Stimulated activated CD8-positive, alpha-beta memory T cell treated with anti-CD3 and anti-CD28 coated beads, Interleukin-4, amount 100 ng/mL, for 1 hour (primary cell): Measurements from ENCODE around the gene JCAD.
"Not testable (repeated sequence)": the region's sequence is repeated elsewhere in the genome, so short reads cannot be mapped to it uniquely, and the experiment has no call there.

Experiments
- DNase-seq, 2 donors: peaks; one replicate each; pipeline ENCODE4 v3.0.0-alpha.2; 2020; ENCODE audit warnings: low read depth in 2 of 2, low spot score in 1 of 2

The JCAD gene

DNA sequence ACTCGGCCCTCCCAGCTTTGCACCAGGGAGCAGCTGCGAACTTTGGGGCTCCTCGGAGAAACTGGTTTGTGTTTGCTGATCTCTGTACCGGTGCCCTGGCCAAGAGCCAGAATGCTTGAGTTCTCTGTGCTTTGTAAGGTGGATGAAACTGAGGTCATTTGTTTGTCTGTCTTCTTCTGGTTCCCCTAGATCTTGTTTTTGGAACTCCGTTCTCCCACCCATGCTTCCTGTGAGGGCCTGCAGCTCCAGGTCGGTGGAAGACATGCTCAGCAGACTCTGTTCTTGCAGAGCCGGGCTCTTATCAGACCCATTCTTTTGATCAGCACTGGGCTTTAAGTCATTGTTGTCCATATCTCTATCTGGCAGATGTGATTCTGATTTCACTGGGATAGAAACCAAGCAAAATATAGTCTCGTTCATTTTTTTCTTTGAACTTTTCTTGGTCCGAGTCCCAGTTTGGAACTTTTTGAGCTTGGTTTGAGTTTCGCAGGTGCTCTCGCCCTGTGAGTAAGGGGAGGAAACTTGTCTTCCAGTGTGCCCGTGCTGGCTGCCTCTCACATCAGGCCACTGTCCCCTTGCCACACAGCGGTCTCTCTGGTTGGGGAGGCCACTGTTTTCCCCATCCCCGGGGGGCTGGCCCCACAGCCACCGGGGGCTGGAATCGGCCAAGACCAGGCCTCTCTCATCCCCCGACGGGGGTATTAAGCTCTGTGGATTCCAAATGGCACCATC lies 31.2 kb downstream of the JCAD start:
- no peak for DNase-seq

GRCh38 chr10:30027057-30028005 lies 32.1 kb downstream of the JCAD start:
- DNase-seq = peak; percentile 55 to 73

- no peak for DNase-seq
Observed at GRCh38 chr10:30026578-30026977, 32.8 kb downstream of the JCAD start.

DNA sequence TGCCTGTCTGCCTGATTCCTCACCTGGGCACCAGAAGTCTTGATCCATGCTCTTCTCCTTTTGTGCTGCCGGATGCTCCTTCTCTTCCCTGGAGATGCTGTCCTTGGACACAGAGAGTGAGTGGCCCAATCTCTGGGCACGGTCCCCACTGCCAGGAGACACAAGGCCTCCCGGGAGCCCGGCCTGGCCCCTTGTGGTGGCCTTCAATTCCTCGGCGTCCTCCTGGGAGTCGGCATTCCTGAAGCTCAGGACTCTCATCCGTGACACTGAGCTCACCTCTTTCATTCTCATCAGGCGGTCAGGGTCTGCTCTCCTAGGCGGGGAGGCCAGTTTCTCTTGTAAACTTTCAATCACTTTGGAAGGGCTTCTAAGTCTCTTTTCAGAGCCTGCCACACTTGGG lies 33.3 kb downstream of the JCAD start:
- no peak for DNase-seq

DNA sequence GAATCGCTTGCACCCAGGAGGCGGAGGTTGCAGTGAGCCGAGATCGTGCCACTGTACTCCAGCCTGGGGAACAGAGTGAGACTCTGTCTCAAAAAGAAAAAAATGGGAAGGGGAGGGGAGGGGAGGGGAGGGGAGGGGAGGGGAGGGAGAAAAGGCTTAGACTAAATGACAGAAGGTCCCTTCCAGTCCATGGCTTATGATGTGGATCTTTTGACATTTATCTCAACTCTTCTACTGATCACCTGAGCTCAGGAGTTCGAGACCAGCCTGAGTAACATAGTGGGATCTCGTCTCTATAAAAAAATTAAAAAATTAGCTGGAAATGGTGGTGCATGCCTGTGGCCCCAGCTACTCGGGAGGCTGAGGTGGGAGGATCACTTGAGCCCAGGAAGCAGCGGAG lies 34.0 kb downstream of the JCAD start:
- DNase-seq = not testable (repeated sequence)

GRCh38 chr10:30022590-30022989 lies 36.8 kb downstream of the JCAD start:
- no peak for DNase-seq

- no peak for DNase-seq
Observed at GRCh38 chr10:30019468-30019867, 39.9 kb downstream of the JCAD start.

DNA sequence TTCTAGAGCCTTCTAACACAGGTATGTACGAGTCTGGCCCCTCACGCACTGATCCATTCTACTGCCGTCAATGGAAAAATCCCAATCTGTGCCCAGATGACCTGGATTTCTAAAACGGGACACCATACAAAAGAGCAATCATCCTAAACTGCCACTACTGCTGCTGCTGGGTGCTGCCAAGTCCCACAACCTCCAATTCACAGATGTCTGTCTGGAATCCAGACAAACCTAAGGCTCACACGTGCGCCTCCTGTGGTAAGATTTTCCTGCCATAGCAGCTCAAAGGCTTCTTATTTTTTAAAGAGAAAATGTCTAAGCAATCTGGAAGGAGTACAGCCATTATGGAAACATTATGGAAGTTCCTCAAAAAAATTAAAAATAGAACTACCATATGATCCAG lies 40.9 kb downstream of the JCAD start:
- DNase-seq = no peak

GRCh38 chr10:30017966-30018365 lies 41.4 kb downstream of the JCAD start:
- DNase-seq = no peak

DNA sequence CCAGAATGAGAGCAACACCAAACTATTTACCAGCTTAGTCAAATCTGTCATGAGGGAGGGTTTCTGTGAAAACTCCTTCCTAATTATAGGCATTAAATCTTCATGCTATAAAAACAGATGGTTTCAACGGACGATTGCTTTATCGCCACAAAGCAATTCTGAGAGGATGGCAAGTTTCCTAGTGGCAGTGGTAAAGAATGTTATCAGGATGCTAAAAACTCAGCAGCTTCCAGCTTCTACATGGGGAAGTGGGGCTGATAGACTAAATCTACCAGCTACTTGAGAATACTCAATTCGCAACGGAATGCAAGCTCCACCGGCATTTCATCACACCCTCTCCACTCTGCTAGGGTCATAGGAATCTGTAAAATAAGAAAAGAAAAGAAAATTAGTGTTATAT lies 41.8 kb downstream of the JCAD start:
- DNase-seq = no peak

DNA sequence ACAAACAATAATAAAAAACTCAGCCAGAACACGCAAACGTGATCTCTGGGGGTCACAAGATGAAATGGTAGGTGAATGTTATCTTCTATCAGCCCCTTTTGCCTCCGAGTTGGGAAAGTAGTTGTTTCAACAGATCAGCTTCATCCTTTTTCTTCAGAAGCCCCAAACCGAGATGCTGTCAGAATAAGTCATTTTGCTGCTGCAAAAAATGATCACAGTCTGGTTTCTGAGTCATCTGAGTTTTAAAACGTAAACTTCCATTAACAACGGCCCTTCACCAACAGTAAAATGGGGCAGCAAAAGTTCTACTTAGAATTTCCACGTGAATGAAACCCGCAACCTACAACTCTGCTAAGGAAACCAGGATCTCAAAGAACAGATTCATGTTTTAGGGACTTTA lies 44.9 kb downstream of the JCAD start:
- no peak for DNase-seq

DNA sequence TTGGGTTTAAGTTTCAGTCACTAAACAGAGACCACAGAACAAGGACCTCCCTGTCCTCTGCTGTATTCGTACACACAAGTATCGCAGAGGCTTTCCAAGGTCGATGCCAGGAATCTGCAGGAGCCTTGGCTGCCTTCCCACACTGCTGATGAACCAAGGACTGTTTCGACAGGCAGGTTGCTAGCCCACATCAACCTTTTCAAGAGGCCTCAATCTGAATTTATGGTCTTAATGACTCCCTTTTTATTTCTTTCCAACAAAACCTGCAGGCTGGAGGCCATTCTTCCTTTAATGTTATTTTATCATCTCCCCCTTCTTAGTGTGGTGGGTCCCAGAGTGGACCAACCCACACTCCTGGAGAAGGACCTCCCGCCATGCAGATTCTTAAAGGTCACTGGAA lies 45.6 kb downstream of the JCAD start:
- DNase-seq = no peak

GRCh38 chr10:30011956-30012647 lies 47.3 kb downstream of the JCAD start:
- DNase-seq = no peak

DNA sequence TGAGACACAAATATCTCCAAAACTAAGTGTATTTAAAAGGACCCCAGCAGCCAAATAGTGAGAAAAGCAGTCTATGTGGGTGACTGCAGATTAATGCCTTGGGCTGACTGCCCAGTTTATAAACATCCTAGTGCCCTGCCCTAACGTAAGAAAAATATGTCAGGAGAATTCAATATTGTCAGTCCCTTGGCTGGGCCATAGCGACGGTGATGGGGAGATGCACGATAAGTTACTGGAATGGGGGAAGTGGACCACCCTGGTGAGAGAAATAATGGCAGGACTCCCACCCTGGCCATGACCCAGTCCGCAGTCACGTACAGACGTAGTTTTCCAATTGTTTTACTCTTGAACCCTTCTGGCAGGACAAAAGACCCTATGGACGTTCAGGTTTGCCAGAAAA lies 48.0 kb downstream of the JCAD start:
- no peak for DNase-seq

- no peak for DNase-seq
Observed at GRCh38 chr10:30007406-30007805, 52.0 kb downstream of the JCAD start.

- no peak for DNase-seq
Observed at GRCh38 chr10:30006410-30006809, 53.0 kb downstream of the JCAD start.

GRCh38 chr10:30005116-30005515 lies 54.3 kb downstream of the JCAD start:
- not testable (repeated sequence) for DNase-seq

DNA sequence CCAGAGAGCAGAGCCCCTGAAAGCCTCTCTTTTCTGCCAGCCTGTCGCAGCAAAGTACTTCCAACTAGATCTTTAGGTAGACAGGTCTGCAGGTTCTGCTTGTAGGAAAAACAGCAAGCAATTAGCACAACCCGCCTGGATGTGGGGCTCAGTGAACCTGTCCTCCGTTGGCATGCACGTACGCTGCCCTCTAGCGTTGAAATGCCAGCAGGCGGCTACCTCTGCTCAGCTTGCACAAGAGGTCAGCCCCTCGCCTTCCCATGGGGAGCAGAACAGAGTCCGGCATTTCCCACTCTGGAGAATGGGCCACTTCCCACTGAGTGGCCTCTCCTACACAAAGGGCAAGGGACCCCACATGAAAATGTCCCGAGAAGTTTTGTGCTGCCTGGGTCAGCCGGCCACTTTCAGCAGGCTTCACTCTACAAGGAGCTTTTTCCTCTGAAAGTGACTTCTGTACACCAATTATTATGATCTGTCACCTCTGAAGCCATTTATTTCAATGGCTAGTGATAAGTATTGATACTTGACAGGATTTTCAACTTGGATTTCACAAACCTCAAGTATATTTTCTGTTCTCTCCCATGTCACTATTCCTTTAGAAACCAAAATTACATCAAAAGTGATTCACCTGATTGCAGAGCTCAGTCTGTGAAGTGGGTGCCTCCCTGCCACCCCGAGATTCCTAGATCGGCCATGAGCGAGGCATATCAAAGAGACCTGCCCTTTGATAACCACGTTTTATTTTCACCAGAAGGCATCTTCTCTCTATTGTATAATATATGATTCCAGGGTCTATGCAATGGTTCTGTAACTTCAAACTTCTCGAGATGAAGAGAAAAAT lies 56.7 kb downstream of the JCAD start:
- peak; percentile 7 to 25 for DNase-seq

DNA sequence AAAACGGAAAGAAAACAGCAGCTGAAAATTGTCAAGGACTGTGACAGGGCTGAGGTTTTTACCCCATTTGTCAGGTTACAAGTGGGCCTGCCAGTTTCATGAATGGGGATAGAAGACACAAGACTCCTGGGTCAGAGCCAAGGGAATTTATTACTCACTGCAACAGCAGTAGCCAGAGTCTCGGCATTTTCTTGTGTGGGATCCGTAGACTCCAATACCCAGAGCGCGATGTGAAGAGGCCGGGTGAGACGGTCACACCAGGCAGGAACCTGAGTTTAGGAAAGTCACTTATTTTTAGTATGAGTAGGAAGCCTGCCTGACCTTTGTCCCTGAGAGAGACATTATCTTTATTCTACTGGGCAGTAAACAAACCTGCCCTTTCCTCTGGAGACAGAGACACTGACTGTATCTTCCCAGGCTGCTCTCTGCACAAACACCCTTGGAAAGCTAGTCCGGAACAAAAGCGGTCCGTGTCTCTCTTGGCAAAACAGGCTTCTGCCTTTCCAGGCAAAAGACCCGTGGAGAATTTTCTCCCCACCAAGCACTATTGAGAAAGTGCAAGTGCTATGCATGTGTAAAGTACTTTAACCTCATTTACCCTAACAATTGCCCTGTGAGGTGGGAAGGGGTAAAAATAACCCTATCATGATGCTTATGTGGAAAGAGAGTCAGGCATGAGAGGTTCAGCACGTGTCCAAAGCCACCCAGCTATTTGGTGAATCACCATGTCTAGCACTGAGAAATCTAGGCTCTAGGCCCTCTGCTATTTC lies 58.4 kb downstream of the JCAD start:
- no peak for DNase-seq
